ENCODE data around the gene GYS1.

DNA sequence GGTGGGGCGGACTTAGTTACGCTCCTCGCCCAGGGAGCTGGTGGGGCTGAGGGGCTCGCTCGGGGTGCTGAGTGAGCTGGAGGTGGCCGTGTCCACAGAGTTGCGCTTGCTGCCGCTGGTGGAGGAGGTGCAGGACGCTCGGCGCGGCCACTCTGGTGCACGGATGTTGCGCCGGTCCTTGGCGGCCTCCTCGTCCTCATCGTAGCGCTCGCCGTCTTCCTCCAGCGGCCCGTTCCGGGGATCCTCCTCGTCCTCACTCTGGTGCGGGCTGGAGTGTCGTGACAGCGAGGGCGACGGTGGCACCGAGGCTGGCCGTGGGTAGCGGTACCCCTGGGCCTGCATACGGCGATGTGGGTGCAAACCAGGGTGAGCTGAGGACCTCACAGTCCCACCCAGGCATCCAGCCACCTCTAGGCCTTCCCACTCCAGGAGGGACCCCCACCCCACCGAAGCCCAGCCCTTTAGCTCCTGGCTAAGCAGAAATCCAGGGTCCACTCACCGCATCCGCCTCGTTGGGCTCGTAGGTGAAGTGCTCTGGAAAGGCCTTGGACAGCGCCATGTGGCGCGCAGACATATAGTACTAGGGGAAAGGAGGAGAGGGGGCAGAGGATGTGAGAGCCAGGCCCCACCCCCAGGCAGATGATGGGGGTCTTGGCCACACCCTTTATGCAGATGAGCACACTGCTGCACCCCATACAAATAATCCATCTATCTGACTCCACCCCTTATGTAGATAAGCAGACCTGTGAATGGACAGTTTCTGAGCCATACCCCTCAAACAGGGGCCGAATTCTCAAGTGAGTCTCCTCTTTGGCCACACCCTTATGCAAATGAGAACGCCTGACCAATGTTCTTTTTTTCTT lies 23.6 kb downstream of the GYS1 start:
- no peak for TF ChIP-seq ZNF70 (CRISPR knock-in tag; IDR thresholded peaks at IDR 0.05)
- TF ChIP-seq SNAI2 (CRISPR knock-in tag; IDR thresholded peaks at IDR 0.05): no peak
- TF ChIP-seq, protein P1, sequence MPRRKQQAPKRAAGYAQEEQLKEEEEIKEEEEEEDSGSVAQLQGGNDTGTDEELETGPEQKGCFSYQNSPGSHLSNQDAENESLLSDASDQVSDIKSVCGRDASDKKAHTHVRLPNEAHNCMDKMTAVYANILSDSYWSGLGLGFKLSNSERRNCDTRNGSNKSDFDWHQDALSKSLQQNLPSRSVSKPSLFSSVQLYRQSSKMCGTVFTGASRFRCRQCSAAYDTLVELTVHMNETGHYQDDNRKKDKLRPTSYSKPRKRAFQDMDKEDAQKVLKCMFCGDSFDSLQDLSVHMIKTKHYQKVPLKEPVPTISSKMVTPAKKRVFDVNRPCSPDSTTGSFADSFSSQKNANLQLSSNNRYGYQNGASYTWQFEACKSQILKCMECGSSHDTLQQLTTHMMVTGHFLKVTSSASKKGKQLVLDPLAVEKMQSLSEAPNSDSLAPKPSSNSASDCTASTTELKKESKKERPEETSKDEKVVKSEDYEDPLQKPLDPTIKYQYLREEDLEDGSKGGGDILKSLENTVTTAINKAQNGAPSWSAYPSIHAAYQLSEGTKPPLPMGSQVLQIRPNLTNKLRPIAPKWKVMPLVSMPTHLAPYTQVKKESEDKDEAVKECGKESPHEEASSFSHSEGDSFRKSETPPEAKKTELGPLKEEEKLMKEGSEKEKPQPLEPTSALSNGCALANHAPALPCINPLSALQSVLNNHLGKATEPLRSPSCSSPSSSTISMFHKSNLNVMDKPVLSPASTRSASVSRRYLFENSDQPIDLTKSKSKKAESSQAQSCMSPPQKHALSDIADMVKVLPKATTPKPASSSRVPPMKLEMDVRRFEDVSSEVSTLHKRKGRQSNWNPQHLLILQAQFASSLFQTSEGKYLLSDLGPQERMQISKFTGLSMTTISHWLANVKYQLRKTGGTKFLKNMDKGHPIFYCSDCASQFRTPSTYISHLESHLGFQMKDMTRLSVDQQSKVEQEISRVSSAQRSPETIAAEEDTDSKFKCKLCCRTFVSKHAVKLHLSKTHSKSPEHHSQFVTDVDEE (CRISPR knock-in tag; IDR thresholded peaks at IDR 0.05): no peak
- TF ChIP-seq ZNF565 (CRISPR knock-in tag; conservative IDR thresholded peaks at IDR 0.05; ENCODE audit: low read depth): no peak
- no peak for TF ChIP-seq GLIS3 (CRISPR knock-in tag; IDR thresholded peaks at IDR 0.05)
- TF ChIP-seq, protein P2, sequence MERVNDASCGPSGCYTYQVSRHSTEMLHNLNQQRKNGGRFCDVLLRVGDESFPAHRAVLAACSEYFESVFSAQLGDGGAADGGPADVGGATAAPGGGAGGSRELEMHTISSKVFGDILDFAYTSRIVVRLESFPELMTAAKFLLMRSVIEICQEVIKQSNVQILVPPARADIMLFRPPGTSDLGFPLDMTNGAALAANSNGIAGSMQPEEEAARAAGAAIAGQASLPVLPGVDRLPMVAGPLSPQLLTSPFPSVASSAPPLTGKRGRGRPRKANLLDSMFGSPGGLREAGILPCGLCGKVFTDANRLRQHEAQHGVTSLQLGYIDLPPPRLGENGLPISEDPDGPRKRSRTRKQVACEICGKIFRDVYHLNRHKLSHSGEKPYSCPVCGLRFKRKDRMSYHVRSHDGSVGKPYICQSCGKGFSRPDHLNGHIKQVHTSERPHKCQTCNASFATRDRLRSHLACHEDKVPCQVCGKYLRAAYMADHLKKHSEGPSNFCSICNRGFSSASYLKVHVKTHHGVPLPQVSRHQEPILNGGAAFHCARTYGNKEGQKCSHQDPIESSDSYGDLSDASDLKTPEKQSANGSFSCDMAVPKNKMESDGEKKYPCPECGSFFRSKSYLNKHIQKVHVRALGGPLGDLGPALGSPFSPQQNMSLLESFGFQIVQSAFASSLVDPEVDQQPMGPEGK (CRISPR knock-in tag; IDR thresholded peaks at IDR 0.05; ENCODE audit: borderline replicate concordance): no peak
- TF ChIP-seq ZNF8 (CRISPR knock-in tag; IDR thresholded peaks at IDR 0.05): no peak
- no peak for TF ChIP-seq ARNTL (CRISPR knock-in tag; IDR thresholded peaks at IDR 0.05; ENCODE audit: borderline replicate concordance, low read depth)
- no peak for TF ChIP-seq RARB (CRISPR knock-in tag; IDR thresholded peaks at IDR 0.05)
- TF ChIP-seq, protein P3, sequence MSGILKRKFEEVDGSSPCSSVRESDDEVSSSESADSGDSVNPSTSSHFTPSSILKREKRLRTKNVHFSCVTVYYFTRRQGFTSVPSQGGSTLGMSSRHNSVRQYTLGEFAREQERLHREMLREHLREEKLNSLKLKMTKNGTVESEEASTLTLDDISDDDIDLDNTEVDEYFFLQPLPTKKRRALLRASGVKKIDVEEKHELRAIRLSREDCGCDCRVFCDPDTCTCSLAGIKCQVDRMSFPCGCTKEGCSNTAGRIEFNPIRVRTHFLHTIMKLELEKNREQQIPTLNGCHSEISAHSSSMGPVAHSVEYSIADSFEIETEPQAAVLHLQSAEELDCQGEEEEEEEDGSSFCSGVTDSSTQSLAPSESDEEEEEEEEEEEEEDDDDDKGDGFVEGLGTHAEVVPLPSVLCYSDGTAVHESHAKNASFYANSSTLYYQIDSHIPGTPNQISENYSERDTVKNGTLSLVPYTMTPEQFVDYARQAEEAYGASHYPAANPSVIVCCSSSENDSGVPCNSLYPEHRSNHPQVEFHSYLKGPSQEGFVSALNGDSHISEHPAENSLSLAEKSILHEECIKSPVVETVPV (CRISPR knock-in tag; IDR thresholded peaks at IDR 0.05): no peak
- TF ChIP-seq ZC3H10 (CRISPR knock-in tag; IDR thresholded peaks at IDR 0.05): no peak
- no peak for TF ChIP-seq ESRRG (CRISPR knock-in tag; IDR thresholded peaks at IDR 0.05)
